Liver (tissue), 3 donors: ENCODE results near the gene DCUN1D2.

Source experiments
- GABPA ChIP-seq, 2 donors: IDR thresholded peaks in 1 of 2; conservative IDR thresholded peaks in 1 of 2; 2 replicates each; pipeline ENCODE4 v1.6.1; 2016; ENCODE audit warnings: antibody characterized with exemption in 2 of 2, mild to moderate bottlenecking in 1 of 2, moderate library complexity in 1 of 2
- RXRA ChIP-seq, 2 donors: IDR thresholded peaks; 2 replicates each; pipeline ENCODE4 v1.6.1; 2017 to 2018; ENCODE audit warnings: antibody characterized with exemption in 2 of 2, mild to moderate bottlenecking in 1 of 2
- TF ChIP-seq, protein P1 (sequence below): fragments of 150-350 bp; IDR thresholded peaks from 2 replicates; pipeline ENCODE4 v1.5.1; 2017; ENCODE audit warnings: improper control_type of control experiment, low read depth, low read length; ENCODE audit not compliant: missing input control
- donor health status: healthy.
- donor health status: healthy.

DNA sequence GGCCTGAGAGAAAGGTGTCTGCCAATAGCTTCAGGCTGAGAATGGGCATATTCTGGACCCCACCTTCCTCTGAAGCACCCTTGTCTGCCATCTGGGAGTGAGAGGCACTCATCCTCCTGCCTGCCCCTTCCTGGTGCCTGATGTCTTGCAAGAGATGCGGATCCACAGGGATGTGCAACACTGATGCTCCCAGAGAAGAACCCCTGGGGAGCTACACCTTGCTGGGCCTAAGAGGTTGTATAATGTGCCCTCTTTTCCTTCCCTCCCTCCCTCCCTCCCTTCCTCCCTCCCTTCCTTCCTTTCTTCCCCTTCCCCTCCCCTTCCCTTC is 71.8 kb downstream of the DCUN1D2 start:
- TF ChIP-seq, protein P1, sequence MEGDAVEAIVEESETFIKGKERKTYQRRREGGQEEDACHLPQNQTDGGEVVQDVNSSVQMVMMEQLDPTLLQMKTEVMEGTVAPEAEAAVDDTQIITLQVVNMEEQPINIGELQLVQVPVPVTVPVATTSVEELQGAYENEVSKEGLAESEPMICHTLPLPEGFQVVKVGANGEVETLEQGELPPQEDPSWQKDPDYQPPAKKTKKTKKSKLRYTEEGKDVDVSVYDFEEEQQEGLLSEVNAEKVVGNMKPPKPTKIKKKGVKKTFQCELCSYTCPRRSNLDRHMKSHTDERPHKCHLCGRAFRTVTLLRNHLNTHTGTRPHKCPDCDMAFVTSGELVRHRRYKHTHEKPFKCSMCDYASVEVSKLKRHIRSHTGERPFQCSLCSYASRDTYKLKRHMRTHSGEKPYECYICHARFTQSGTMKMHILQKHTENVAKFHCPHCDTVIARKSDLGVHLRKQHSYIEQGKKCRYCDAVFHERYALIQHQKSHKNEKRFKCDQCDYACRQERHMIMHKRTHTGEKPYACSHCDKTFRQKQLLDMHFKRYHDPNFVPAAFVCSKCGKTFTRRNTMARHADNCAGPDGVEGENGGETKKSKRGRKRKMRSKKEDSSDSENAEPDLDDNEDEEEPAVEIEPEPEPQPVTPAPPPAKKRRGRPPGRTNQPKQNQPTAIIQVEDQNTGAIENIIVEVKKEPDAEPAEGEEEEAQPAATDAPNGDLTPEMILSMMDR: no peak
- no peak for TF ChIP-seq GABPA (IDR thresholded peaks at IDR 0.05 in 1 of 2, conservative IDR thresholded peaks at IDR 0.05 in 1 of 2)
- TF ChIP-seq RXRA (IDR thresholded peaks at IDR 0.05): no peak
